GM12873 (cell line): ENCODE results near the gene CDKAL1.

ENCODE experiments used
- TF ChIP-seq, protein P1 (sequence below): IDR thresholded peaks from 2 replicates; pipeline ENCODE4 v1.5.1; 2012; ENCODE audit warnings: low read depth, mild to moderate bottlenecking, moderate library complexity, low read length, control low read depth; ENCODE audit not compliant: insufficient read depth; ENCODE audit errors: missing control alignments

The CDKAL1 gene

DNA sequence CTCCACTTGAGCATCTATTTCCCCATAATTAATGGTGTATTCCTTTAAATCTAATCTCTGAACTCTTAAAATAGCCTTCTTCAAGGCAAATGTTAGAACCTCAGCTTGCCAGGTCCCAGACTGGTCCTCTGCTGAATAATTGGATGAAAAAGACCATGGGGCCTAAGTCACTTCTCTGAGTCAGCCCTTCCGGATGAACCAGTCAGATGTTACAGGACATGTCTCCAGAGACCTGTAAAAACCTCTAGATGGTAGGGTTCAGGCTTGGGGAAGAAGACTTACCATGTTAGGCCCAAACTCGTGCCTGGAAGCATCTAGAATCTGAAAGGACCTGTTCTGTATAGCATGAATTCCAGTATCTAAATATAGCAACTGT is 97.3 kb downstream of the CDKAL1 start:
- TF ChIP-seq, protein P1, sequence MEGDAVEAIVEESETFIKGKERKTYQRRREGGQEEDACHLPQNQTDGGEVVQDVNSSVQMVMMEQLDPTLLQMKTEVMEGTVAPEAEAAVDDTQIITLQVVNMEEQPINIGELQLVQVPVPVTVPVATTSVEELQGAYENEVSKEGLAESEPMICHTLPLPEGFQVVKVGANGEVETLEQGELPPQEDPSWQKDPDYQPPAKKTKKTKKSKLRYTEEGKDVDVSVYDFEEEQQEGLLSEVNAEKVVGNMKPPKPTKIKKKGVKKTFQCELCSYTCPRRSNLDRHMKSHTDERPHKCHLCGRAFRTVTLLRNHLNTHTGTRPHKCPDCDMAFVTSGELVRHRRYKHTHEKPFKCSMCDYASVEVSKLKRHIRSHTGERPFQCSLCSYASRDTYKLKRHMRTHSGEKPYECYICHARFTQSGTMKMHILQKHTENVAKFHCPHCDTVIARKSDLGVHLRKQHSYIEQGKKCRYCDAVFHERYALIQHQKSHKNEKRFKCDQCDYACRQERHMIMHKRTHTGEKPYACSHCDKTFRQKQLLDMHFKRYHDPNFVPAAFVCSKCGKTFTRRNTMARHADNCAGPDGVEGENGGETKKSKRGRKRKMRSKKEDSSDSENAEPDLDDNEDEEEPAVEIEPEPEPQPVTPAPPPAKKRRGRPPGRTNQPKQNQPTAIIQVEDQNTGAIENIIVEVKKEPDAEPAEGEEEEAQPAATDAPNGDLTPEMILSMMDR = no peak

DNA sequence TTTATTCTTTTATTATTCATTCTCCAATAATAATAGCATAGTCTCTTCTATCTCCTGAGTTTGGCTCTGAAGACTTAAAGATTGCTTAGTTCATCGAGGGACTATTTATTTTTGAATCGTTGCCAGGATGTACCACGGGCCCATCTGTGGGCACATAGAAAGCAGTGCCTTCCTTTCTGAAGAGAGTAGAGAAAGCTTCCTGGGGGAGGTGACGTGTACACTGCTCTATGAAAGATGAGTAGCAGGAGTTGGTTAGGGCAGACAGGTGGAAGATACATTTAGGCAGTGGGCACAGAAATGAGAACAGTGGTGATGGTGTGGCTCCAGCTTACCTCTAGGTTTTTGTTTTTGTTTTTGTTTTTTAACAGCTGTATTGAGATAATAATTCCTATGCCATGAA is 98.4 kb downstream of the CDKAL1 start:
- TF ChIP-seq, protein P1 = no peak

DNA sequence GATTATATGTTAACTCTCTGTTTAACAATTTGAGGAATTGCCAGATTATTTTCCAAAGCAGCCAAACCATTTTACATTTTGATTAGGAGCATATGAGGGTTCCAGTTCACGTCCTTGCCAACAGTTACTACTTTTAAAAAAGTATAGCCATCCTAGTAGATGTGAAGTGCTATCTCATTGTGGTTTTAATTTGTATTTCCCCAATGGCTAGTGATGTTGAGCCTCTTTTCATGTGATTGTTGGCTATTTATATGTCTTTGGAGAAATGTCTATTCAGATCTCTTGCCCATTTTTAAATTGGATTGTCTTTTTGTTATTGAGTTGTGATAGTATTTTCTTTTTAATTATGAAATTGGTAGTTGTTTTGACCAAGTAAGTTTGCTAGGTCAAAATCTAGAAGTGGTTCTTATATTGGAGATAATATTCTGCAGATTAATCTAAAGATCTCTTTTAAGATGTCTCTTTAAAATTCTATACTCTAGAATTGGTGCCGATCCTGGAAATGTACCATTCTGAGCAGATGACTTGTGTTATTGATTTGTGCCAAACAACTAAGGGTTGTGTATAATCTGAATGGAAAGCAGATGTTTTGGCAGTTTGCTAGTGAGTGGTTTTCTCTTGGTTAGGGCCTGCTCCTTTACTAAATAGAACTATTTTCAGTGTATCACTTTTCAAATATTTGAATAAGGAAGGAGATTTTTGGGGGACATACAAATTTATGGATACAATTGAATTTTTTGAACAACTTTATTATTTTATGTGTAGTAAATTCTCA is 99.5 kb downstream of the CDKAL1 start:
- TF ChIP-seq, protein P1 = no peak

DNA sequence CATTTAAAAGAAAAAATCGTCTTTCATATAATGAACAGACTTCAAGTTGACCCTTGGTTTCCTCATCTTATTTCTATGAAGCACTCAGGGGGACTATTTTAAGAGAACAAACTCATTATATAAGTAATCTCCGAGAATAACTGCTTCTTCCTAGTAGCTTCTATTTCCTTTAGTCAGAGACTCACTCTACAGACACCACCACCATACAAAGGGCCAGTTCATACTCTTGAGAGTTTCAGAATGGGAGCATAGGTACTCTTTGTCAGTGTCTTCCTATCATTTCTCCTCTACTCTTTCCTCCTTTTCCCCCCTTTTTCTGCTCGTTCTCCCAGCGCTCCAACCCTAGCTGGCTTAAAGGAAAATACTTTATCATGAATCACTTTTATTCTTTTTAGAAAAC is 104.9 kb downstream of the CDKAL1 start:
- TF ChIP-seq, protein P1 = no peak

DNA sequence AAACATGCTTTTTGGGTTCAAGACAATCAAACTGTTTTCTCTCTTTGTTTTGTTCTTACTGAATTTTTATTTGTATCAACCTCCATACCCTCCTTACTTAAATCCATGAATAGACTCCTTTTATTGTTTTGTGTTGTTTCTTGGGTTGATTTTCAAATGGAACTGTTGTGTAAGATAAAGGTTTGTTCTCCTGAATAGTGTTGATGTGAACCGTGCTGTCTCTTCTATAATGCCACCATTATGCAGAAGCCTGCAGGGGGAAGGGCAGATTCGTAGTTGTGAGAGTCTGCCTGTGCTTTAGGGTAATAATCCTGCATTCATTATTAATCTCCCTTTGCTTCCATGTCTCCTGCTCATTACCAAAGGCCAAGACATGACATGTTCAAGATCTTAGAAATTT is 105.9 kb downstream of the CDKAL1 start:
- TF ChIP-seq, protein P1 = no peak

DNA sequence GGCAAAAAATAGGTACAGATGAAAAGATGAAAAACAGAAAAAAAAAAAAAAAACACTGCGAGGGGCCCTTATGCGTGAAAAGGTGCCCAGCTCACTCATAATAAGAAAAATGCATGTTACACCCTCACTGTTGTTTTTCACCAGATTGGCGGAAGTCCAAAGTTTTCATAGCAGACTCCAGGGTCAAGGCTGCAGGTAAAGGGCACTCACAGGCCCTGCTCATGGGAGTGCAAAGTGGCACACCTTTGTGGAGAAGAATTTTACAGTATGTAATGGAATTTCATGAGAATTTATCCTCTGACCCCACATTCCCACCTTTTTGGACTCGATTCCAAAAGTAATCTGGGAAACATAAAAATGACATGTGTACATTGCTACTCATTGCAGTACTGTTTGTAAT is 108.2 kb downstream of the CDKAL1 start:
- TF ChIP-seq, protein P1 = no peak

DNA sequence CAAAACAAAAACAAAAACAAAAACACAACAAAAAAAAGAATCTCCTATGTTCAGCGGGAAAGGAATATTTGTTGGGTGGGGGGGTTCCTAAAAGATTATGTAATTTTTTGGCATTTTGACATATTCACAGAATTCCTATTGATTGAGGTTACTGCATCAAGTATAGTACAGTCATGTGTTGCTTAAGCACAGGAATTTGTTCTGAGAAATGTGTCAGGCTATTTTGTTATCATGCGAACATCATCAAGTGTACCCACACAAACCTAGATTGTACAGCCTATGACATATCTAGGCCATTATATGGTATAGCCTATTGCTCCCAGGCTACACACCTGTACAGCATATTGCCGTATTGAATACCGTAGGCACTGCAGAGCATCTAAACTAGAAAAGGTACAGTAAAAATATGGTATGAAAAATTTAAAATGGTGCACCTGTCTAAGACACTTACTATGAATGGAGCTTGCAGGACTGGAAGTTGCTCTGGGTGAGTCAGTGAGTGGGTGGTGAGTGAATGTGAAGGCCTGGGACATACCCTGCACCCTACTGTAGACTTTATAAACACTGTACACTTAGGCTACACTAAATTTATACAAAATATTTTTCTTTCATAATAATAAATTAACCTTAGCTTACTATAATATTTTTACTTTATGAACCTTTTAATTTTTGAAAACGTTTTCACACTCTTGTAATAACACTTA is 110.6 kb downstream of the CDKAL1 start:
- TF ChIP-seq, protein P1 = no peak
